CD14-positive monocyte (primary cell): ENCODE measurements around the gene SH3RF3. TPM values are rescaled to one million over a fixed set of nuclear protein-coding genes. Genes with fewer than 3 reads are reported as not detected.
A peak's percentile ranks its signal among the peaks of the same experiment; 100 is the strongest.

ENCODE experiments used
- DNase-seq, 3 donors: peaks; one replicate each; pipeline ENCODE4 v3.0.0-alpha.2; 2011 to 2022
- H2AFZ ChIP-seq: 2 replicates; pipeline ENCODE4 v1.6.0; 2012; ENCODE audit warnings: mild to moderate bottlenecking, low read depth, low read length, inconsistent platforms; ENCODE audit not compliant: insufficient read depth, poor library complexity, severe bottlenecking
- H3K27ac ChIP-seq, 2 donors: 1 replicate in 1 of 2; 2 replicates in 1 of 2; pipeline ENCODE4 v1.5.1; 2012 to 2013; ENCODE audit warnings: low read length in 2 of 2, control low read depth in 1 of 2, inconsistent platforms in 1 of 2, low read depth in 1 of 2, mild to moderate bottlenecking in 1 of 2
- H3K27me3 ChIP-seq, 2 donors: one replicate each; pipeline versions ENCODE4 v1.6.0 to v1.6.1; 2011 to 2013; ENCODE audit warnings: low read length in 2 of 2; ENCODE audit not compliant: control insufficient read depth in 2 of 2, insufficient read depth in 2 of 2
- H3K36me3 ChIP-seq, 2 donors: replicated peaks in 1 of 2; 1 replicate in 1 of 2; 2 replicates in 1 of 2; pipeline versions ENCODE4 v1.5.1 to v1.6.1; 2012 to 2013; ENCODE audit warnings: low read length in 2 of 2, control low read depth in 1 of 2, inconsistent platforms in 1 of 2, mild to moderate bottlenecking in 1 of 2; ENCODE audit not compliant: insufficient read depth in 2 of 2, control insufficient read depth in 1 of 2
- H3K4me1 ChIP-seq, 2 donors: 1 replicate in 1 of 2; 2 replicates in 1 of 2; pipeline versions ENCODE4 v1.5.1 to v1.6.1; 2012 to 2013; ENCODE audit warnings: low read length in 2 of 2, control low read depth in 1 of 2, inconsistent platforms in 1 of 2, mild to moderate bottlenecking in 1 of 2, moderate library complexity in 1 of 2; ENCODE audit not compliant: insufficient read depth in 2 of 2, control insufficient read depth in 1 of 2
- H3K4me2 ChIP-seq: replicated peaks from 2 replicates; pipeline ENCODE3; 2012; ENCODE audit warnings: low read length, moderate library complexity, mild to moderate bottlenecking; ENCODE audit not compliant: poor library complexity, severe bottlenecking; ENCODE audit errors: extremely low read depth
- H3K4me3 ChIP-seq, 3 experiments: fragments of 200-600 bp in 1 of 3; sonication (generic) in 1 of 3; replicated peaks in 1 of 3; 1 replicate in 2 of 3; 2 replicates in 1 of 3; pipeline ENCODE4 v1.5.1; 2011 to 2013; ENCODE audit warnings: low read length in 3 of 3, mild to moderate bottlenecking in 3 of 3, control low read depth in 2 of 3, low read depth in 2 of 3, inconsistent platforms in 1 of 3, moderate library complexity in 1 of 3
- H3K79me2 ChIP-seq: 2 replicates; pipeline ENCODE4 v1.6.0; 2012; ENCODE audit warnings: mild to moderate bottlenecking, control low read depth, inconsistent platforms, low read length, moderate library complexity; ENCODE audit not compliant: insufficient read depth
- H3K9ac ChIP-seq: 2 replicates; pipeline ENCODE4 v1.6.0; 2017; ENCODE audit warnings: low read length, mild to moderate bottlenecking; ENCODE audit not compliant: insufficient read depth, poor library complexity, severe bottlenecking
- H3K9me3 ChIP-seq, 2 donors: replicated peaks in 1 of 2; 1 replicate in 1 of 2; 2 replicates in 1 of 2; pipeline versions ENCODE4 v1.5.1 to v1.6.1; 2012 to 2013; ENCODE audit warnings: low read length in 2 of 2, control low read depth in 1 of 2; ENCODE audit not compliant: control insufficient read depth in 1 of 2, insufficient read depth in 1 of 2
- H4K20me1 ChIP-seq: 2 replicates; pipeline ENCODE4 v1.6.0; 2012; ENCODE audit warnings: mild to moderate bottlenecking, low read length, control low read depth, moderate library complexity; ENCODE audit not compliant: insufficient read depth
- H3K27ac Mint-ChIP-seq, 7 donors: one replicate each; pipeline ENCODE4 v1.8.0; 2020; ENCODE audit warnings: mild to moderate bottlenecking in 7 of 7, mixed read lengths in 7 of 7, moderate library complexity in 6 of 7, inconsistent platforms in 2 of 7
- H3K27me3 Mint-ChIP-seq, 3 donors: one replicate each; pipeline ENCODE4 v1.8.0; 2021 to 2022; ENCODE audit warnings: low read depth in 3 of 3, mild to moderate bottlenecking in 3 of 3, mixed read lengths in 3 of 3, moderate library complexity in 3 of 3, inconsistent platforms in 1 of 3
- H3K36me3 Mint-ChIP-seq, 2 donors: one replicate each; pipeline ENCODE4 v1.8.0; 2020; ENCODE audit warnings: mixed read lengths in 2 of 2, inconsistent platforms in 1 of 2, mild to moderate bottlenecking in 1 of 2
- H3K4me1 Mint-ChIP-seq: one replicate; pipeline ENCODE4 v1.8.0; 2020; ENCODE audit warnings: mild to moderate bottlenecking, mixed read lengths
- H3K4me3 Mint-ChIP-seq, 2 donors: one replicate each; pipeline ENCODE4 v1.8.0; 2020; ENCODE audit warnings: mild to moderate bottlenecking in 2 of 2, mixed read lengths in 2 of 2, moderate library complexity in 1 of 2
- H3K9me3 Mint-ChIP-seq, 7 donors: one replicate each; pipeline ENCODE4 v1.8.0; 2020 to 2022; ENCODE audit warnings: mixed read lengths in 7 of 7, mild to moderate bottlenecking in 6 of 7, moderate library complexity in 6 of 7, inconsistent platforms in 2 of 7
- CTCF ChIP-seq: fragments of 200-600 bp; IDR thresholded peaks from one replicate; pipeline ENCODE4 v1.8.0; 2022; ENCODE audit warnings: antibody characterized with exemption, mild to moderate bottlenecking
- WGBS: methylation state at CpG from one replicate; pipeline ENCODE4 v1.1.5; 2013; ENCODE audit warnings: missing lambda C conversion rate; ENCODE audit not compliant: insufficient coverage; 5-methylcytosine and 5-hydroxymethylcytosine counted together
- intact Hi-C, 2 donors: fragments of 100-400 bp; cut with micrococcal nuclease; formaldehyde crosslinking; loops; one replicate each; pipeline versions ENCODE4 v1.15.0 to v1.15.1; 2023
- polyA plus RNA-seq, 3 donors: library from polyadenylated mRNA; depleted of rRNA in 1 of 3; unstranded in 2 of 3; stranded (reverse) in 1 of 3; fragments of 300-500 nt in 2 of 3; fragments of >200 nt in 1 of 3; fragmentation: Illumina TruSeq in 2 of 3; gene quantifications; 1 replicate in 2 of 3; 2 replicates in 1 of 3; pipeline ENCODE4 v1.2.3, GENCODE V29; 2012 to 2021

The SH3RF3 gene
- polyA plus RNA-seq, 3 donors = 0.25 to 0.75 (median 0.34) TPM

- Histone ChIP-seq H3K4me3 (no peak overlapping the region), H3K27ac (no peak overlapping the region), H3K79me2 (no peaks in the 10 kb centered on the region), H4K20me1 (no peaks in the 10 kb centered on the region), H2AFZ (no peak overlapping the region), H3K4me1 (peaks cover 72 to 81% of the 10 kb centered on the region in 2 donors), H3K4me2 (no peak overlapping the region), H3K36me3 (no peaks in the 10 kb centered on the region), H3K27me3 (no peaks in the 10 kb centered on the region), H3K9me3 (no peaks in the 10 kb centered on the region), H3K9ac (no peak overlapping the region)
- WGBS = 100% methylated on average over 4 of the region's 11 CpGs
- H3K27ac Mint-ChIP-seq = peak overlapping the region in 6 of 7 donors; percentile 17 to 96 (median 64)
- no peak for TF ChIP-seq CTCF
- peaks cover 11 to 18% (median 17%) of the 10 kb centered on the region in 3 donors for H3K27me3 Mint-ChIP-seq
- peak overlapping the region in 1 of 2 donors; percentile 30 for H3K4me3 Mint-ChIP-seq
- peaks cover 6 to 28% of the 10 kb centered on the region in 2 donors for H3K36me3 Mint-ChIP-seq
- peaks cover 83% of the 10 kb centered on the region for H3K4me1 Mint-ChIP-seq
- DNase-seq = no peak
- H3K9me3 Mint-ChIP-seq = peaks cover 0 to 2% (median 0%) of the 10 kb centered on the region in 7 donors
- intact Hi-C loops = loop anchor here in 1 of 2 donors (5.0 to 10.0 kb wide), 2 partner anchors 59 to 396 kb away; partner anchors contain the start of genes SEPTIN10 and SOWAHC
Observed at GRCh38 chr2:109215866-109216265, 86.9 kb downstream of the SH3RF3 start.

DNA sequence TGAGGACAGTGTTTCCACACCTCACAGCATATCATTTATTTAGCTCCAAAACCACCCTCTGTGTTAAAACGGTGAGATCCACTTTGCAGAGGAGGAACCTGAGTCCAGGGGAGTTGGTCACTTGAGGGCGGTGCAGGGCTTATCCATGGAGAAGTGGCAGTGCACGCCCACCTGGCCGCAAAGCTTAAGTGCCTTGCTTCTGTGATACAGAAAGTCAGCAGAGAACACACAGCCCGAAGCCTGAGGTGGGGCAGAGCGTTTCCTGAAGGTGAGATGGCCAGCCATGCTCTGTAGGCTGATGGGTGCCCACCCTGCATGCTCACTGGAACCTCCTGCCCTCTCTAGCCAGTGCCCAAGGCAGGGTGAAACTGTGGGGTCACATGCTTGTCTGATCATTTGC lies 87.3 kb downstream of the SH3RF3 start:
- H3K27me3 ChIP-seq = no peaks in the 10 kb centered on the region
- peaks cover 67 to 76% of the 10 kb centered on the region in 2 donors for H3K4me1 ChIP-seq
- no peaks in the 10 kb centered on the region for H3K79me2 ChIP-seq
- H2AFZ ChIP-seq = no peak overlapping the region
- H3K27ac ChIP-seq = no peak overlapping the region
- no peak for DNase-seq
- no peak overlapping the region for H3K4me2 ChIP-seq
- peaks cover 0 to 2% (median 0%) of the 10 kb centered on the region in 7 donors for H3K9me3 Mint-ChIP-seq
- intact Hi-C loops = loop anchor here in 1 of 2 donors (5.0 to 10.0 kb wide), 2 partner anchors 58 to 396 kb away; partner anchors contain the start of genes SEPTIN10 and SOWAHC
- H4K20me1 ChIP-seq = no peaks in the 10 kb centered on the region
- no peaks in the 10 kb centered on the region for H3K9me3 ChIP-seq
- WGBS = 78% methylated on average over 6 of the region's 6 CpGs
- H3K27me3 Mint-ChIP-seq = peaks cover 10 to 17% (median 13%) of the 10 kb centered on the region in 3 donors
- no peak overlapping the region for H3K4me3 ChIP-seq
- H3K9ac ChIP-seq = no peak overlapping the region
- peaks cover 6 to 28% of the 10 kb centered on the region in 2 donors for H3K36me3 Mint-ChIP-seq
- H3K36me3 ChIP-seq = no peaks in the 10 kb centered on the region
- TF ChIP-seq CTCF = no peak
- H3K4me1 Mint-ChIP-seq = peaks cover 78% of the 10 kb centered on the region
- H3K4me3 Mint-ChIP-seq = peak overlapping the region in 1 of 2 donors; percentile 30
- peak overlapping the region in 4 of 7 donors; percentile 17 to 85 (median 29) for H3K27ac Mint-ChIP-seq
